Mesenchymal stem cell (in vitro differentiated cells and primary cell): ENCODE measurements around the gene RALGAPA2.

Experiments used
- DNase-seq: peaks from one replicate; pipeline ENCODE4 v3.0.0-alpha.2; 2013
- H2AFZ ChIP-seq: one replicate; pipeline ENCODE4 v1.6.1; 2013; ENCODE audit warnings: low read depth, mild to moderate bottlenecking, control low read depth, inconsistent platforms, low read length, moderate library complexity
- H2AK5ac ChIP-seq: 2 replicates; pipeline ENCODE4 v1.6.1; 2013; ENCODE audit warnings: low read length, moderate library complexity, mild to moderate bottlenecking, inconsistent platforms; ENCODE audit not compliant: severe bottlenecking
- H2BK120ac ChIP-seq: one replicate; pipeline ENCODE4 v1.6.1; 2013; ENCODE audit warnings: low read depth, mild to moderate bottlenecking, inconsistent platforms, low read length, moderate library complexity
- H2BK12ac ChIP-seq, 2 experiments: one replicate each; pipeline ENCODE4 v1.6.1; 2013; ENCODE audit warnings: inconsistent platforms in 2 of 2, low read length in 2 of 2, mild to moderate bottlenecking in 2 of 2, moderate library complexity in 2 of 2, control low read depth in 1 of 2
- H2BK15ac ChIP-seq: one replicate; pipeline ENCODE4 v1.6.1; 2013; ENCODE audit warnings: mild to moderate bottlenecking, low read depth, inconsistent platforms; ENCODE audit not compliant: poor library complexity, severe bottlenecking
- H2BK5ac ChIP-seq: 2 replicates; pipeline ENCODE4 v1.6.1; 2013; ENCODE audit warnings: low read depth, mild to moderate bottlenecking, low read length, control low read depth, inconsistent platforms; ENCODE audit not compliant: poor library complexity, severe bottlenecking
- H3K14ac ChIP-seq, 2 experiments: one replicate each; pipeline ENCODE4 v1.6.1; 2013; ENCODE audit warnings: inconsistent platforms in 2 of 2, low read length in 2 of 2, control low read depth in 1 of 2, mild to moderate bottlenecking in 1 of 2, moderate library complexity in 1 of 2
- H3K18ac ChIP-seq, 2 experiments: one replicate each; pipeline ENCODE4 v1.6.1; 2013; ENCODE audit warnings: inconsistent platforms in 2 of 2, low read length in 2 of 2, control low read depth in 1 of 2, low read depth in 1 of 2, mild to moderate bottlenecking in 1 of 2
- H3K23ac ChIP-seq, 2 experiments: one replicate each; pipeline ENCODE4 v1.6.1; 2013; ENCODE audit warnings: inconsistent platforms in 2 of 2, low read length in 2 of 2, mild to moderate bottlenecking in 2 of 2, moderate library complexity in 2 of 2, control low read depth in 1 of 2
- H3K27ac ChIP-seq: 2 replicates; pipeline ENCODE4 v1.5.1; 2013; ENCODE audit warnings: mild to moderate bottlenecking, moderate library complexity, low read length, control low read depth, inconsistent platforms; ENCODE audit not compliant: poor library complexity, severe bottlenecking
- H3K27me3 ChIP-seq, 2 experiments: 2 replicates each; pipeline versions ENCODE4 v1.6.1 to v1.7.0; 2013; ENCODE audit warnings: low read length in 2 of 2, mild to moderate bottlenecking in 2 of 2, moderate library complexity in 2 of 2, control low read depth in 1 of 2, inconsistent platforms in 1 of 2; ENCODE audit not compliant: control insufficient read depth in 1 of 2, insufficient read depth in 1 of 2
- H3K36me3 ChIP-seq, 2 experiments: 2 replicates each; pipeline versions ENCODE4 v1.6.1 to v1.7.0; 2013; ENCODE audit warnings: low read length in 2 of 2, control low read depth in 1 of 2, inconsistent platforms in 1 of 2, low read depth in 1 of 2, mild to moderate bottlenecking in 1 of 2; ENCODE audit not compliant: insufficient read depth in 2 of 2, control insufficient read depth in 1 of 2
- H3K4ac ChIP-seq, 2 experiments: one replicate each; pipeline ENCODE4 v1.6.1; 2013; ENCODE audit warnings: inconsistent platforms in 2 of 2, low read length in 2 of 2, mild to moderate bottlenecking in 2 of 2, moderate library complexity in 2 of 2, control low read depth in 1 of 2, low read depth in 1 of 2
- H3K4me1 ChIP-seq: 2 replicates; pipeline ENCODE4 v1.6.1; 2013; ENCODE audit warnings: low read depth, low read length, control low read depth; ENCODE audit not compliant: control insufficient read depth, insufficient read depth
- H3K4me2 ChIP-seq: 2 replicates; pipeline ENCODE4 v1.6.1; 2013; ENCODE audit warnings: low read length, mild to moderate bottlenecking, inconsistent platforms; ENCODE audit not compliant: poor library complexity, severe bottlenecking
- H3K4me3 ChIP-seq, 2 experiments: 2 replicates each; pipeline versions ENCODE4 v1.5.1 to v1.7.0; 2013; ENCODE audit warnings: low read length in 2 of 2, mild to moderate bottlenecking in 2 of 2, control low read depth in 1 of 2, low read depth in 1 of 2; ENCODE audit not compliant: insufficient read depth in 1 of 2
- H3K79me1 ChIP-seq: replicated peaks from 2 replicates; pipeline ENCODE4 v1.6.1; 2013; ENCODE audit warnings: mild to moderate bottlenecking, control low read depth, low read length, inconsistent platforms; ENCODE audit not compliant: poor library complexity, severe bottlenecking
- H3K9ac ChIP-seq: 2 replicates; pipeline ENCODE4 v1.7.0; 2013; ENCODE audit warnings: mild to moderate bottlenecking, low read length, moderate library complexity
- H3K9me3 ChIP-seq: 2 replicates; pipeline ENCODE4 v1.7.0; 2013; ENCODE audit warnings: mild to moderate bottlenecking, low read length; ENCODE audit not compliant: control insufficient read depth
- H4K8ac ChIP-seq: one replicate; pipeline ENCODE4 v1.6.1; 2013; ENCODE audit warnings: inconsistent platforms, mild to moderate bottlenecking, low read length, moderate library complexity
- H4K91ac ChIP-seq: one replicate; pipeline ENCODE4 v1.6.1; 2013; ENCODE audit warnings: mild to moderate bottlenecking, low read length, inconsistent platforms
- whole genome bisulfite sequencing: methylation state at CpG from one replicate; pipeline ENCODE4 v1.1.7; 2013; ENCODE audit warnings: mixed read lengths; 5-methylcytosine and 5-hydroxymethylcytosine counted together

RALGAPA2 gene

DNA sequence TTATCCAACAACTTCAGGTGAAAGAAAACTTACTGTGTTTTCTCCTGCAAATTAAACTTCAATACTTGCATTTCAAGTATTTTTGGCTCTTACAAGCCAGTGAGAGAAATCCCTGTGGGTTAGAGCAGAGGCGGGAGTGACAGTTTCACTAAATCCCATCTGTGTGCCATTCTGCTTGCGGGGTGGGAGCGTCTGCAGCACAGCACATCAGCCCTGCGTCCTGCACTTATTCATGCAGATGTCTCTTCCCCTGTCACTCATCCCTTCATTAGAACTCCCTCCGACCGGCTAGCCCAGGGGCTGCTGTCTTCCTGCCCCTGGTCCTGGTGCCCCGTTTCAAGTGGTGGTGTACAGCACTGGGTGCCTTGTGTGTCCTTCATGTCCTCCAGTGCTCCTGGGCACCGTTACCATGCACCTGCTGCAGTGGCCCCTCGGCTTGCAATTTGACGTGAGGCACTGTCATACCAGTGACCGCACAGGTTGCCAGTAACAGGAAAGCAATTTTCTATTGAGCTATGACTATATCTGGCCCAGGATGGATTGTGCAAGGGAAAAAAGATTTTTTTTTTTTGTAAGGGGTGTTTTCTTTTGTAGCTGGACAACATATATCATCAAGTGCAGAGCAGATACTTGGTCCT is 285.1 kb downstream of the RALGAPA2 start:
- Histone ChIP-seq H3K4ac (peak overlapping the region in 1 of 2 experiments; percentile 16), H3K9ac (no peak overlapping the region), H2BK5ac (no peak overlapping the region), H4K8ac (no peak overlapping the region), H3K23ac (no peak overlapping the region), H4K91ac (no peak overlapping the region), H3K14ac (no peak overlapping the region), H2AFZ (no peak overlapping the region), H3K4me2 (no peak overlapping the region), H3K27ac (no peak overlapping the region), H2BK120ac (no peak overlapping the region), H3K79me1 (no peaks in the 10 kb centered on the region), H2AK5ac (no peak overlapping the region), H2BK15ac (no peak overlapping the region), H3K4me3 (no peak overlapping the region), H3K27me3 (no peaks in the 10 kb centered on the region), H3K18ac (no peak overlapping the region), H3K36me3 (no peaks in the 10 kb centered on the region), H3K9me3 (no peaks in the 10 kb centered on the region), H3K4me1 (peaks cover 2% of the 10 kb centered on the region), H2BK12ac (no peak overlapping the region)
- WGBS = 93% methylated on average over 11 of the region's 11 CpGs
- no peak for DNase-seq

DNA sequence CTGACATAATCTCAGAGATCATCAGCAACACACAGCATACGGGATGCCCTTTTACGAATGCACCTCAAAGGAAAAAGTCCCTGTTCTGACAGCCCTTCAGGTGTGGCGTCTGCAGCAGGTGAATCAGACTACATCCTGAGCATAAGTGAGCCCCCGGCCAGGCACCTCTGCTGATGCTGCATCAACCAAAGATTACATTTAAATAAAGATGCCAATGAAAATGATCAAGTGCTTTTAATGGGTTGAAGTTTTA is 285.9 kb downstream of the RALGAPA2 start:
- H2BK15ac ChIP-seq = no peak overlapping the region
- WGBS = 82% methylated on average over 4 of the region's 4 CpGs

DNA sequence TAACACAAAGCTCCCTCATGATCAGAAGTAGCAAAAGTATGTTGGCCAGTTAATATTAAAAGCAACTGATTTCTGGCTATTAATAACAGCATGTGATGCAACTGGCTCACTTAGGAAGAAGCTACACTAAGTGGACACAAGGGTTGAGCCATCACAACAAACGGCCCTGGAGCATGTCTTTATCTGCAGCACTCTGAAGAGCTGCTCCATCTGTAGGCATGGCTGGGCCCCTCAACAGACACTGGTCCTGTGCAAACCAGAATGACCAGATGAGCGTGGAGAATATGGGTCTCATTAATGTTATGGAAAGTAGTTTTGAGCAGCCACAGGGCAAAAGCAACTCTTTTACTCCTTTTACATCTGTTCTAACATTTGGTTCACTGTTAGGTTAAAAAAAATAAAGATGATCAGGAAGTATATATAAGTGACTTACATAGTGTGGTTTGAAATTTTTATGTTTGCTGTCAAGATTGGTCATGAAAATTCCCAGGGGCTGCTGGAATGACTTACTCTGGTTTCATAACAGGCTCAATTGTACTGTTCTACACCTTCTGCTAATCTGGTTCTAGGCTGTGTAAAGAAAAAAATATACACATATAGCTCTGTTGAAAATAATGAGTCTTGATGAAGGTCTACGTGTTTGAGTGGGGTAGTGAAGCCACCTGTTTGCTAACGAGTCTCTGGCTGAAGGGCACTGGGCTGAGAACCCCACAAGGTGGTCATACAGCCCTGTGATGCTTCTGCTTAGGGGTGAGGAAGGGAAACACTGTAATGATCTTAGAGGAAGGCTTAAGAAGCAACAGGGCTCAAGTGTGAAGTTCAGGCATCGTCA is 286.4 kb downstream of the RALGAPA2 start:
- Histone ChIP-seq H3K27me3 (no peaks in the 10 kb centered on the region), H3K9me3 (no peaks in the 10 kb centered on the region), H3K36me3 (no peaks in the 10 kb centered on the region), H3K4me1 (peaks cover 2% of the 10 kb centered on the region), H2BK5ac (no peak overlapping the region), H3K4me2 (no peak overlapping the region), H2AFZ (no peak overlapping the region), H2BK15ac (no peak overlapping the region), H3K4ac (no peak overlapping the region), H2AK5ac (no peak overlapping the region), H3K9ac (no peak overlapping the region), H4K8ac (no peak overlapping the region), H2BK12ac (no peak overlapping the region), H3K79me1 (no peaks in the 10 kb centered on the region), H3K27ac (no peak overlapping the region), H3K4me3 (no peak overlapping the region), H3K18ac (no peak overlapping the region), H2BK120ac (no peak overlapping the region), H3K23ac (no peak overlapping the region), H3K14ac (no peak overlapping the region), H4K91ac (no peak overlapping the region)
- DNase-seq = no peak
- WGBS = 77% methylated on average over 5 of the region's 5 CpGs

More for the DNA sequence above, 285.9 kb downstream of the RALGAPA2 start:
- Histone ChIP-seq H2AFZ (no peak overlapping the region), H2AK5ac (no peak overlapping the region), H3K9me3 (no peaks in the 10 kb centered on the region), H2BK12ac (no peak overlapping the region), H4K8ac (no peak overlapping the region), H3K4ac (no peak overlapping the region), H3K23ac (no peak overlapping the region), H3K4me2 (no peak overlapping the region), H3K27me3 (no peaks in the 10 kb centered on the region), H2BK120ac (no peak overlapping the region), H3K27ac (no peak overlapping the region), H3K14ac (no peak overlapping the region), H3K36me3 (no peaks in the 10 kb centered on the region), H3K4me1 (peaks cover 2% of the 10 kb centered on the region), H3K9ac (no peak overlapping the region), H3K4me3 (no peak overlapping the region), H4K91ac (no peak overlapping the region), H2BK5ac (no peak overlapping the region), H3K18ac (no peak overlapping the region), H3K79me1 (no peaks in the 10 kb centered on the region)
- no peak for DNase-seq

DNA sequence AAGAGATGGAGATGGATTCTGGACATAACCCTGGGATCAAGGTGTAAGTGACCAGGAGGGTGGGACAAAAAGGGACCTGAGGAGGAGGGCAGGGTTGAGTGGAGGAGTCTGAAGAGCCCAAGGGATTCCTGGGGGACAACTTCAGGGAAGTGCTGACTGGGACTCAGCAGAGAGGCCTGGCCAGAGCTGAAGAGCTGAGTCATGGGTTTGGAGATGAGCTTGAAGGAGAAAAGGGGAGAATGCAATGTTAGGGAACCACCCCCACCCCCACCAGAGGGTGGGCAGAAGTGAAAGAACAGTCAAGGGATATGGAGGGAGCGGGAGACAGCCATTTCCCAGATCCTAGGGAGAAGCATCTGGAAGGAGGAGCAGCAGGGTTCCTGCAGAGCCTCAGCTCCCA is 289.3 kb downstream of the RALGAPA2 start:
- Histone ChIP-seq H3K18ac (no peak overlapping the region), H3K4me1 (peaks cover 2% of the 10 kb centered on the region), H3K27me3 (no peaks in the 10 kb centered on the region), H2BK120ac (no peak overlapping the region), H3K4me2 (no peak overlapping the region), H3K23ac (no peak overlapping the region), H3K4me3 (no peak overlapping the region), H3K36me3 (no peaks in the 10 kb centered on the region), H3K27ac (no peak overlapping the region), H3K4ac (no peak overlapping the region), H2AK5ac (no peak overlapping the region), H3K9me3 (no peaks in the 10 kb centered on the region), H4K91ac (no peak overlapping the region), H4K8ac (no peak overlapping the region), H2BK12ac (no peak overlapping the region), H2BK5ac (no peak overlapping the region), H3K14ac (no peak overlapping the region), H2AFZ (no peak overlapping the region), H3K9ac (no peak overlapping the region), H2BK15ac (no peak overlapping the region), H3K79me1 (no peaks in the 10 kb centered on the region)
- 88% methylated on average over 1 of the region's 1 CpG for WGBS
- DNase-seq = no peak
